ENCODE data around the gene GPR158.
"Not testable (repeated sequence)": the region's sequence is repeated elsewhere in the genome, so short reads cannot be mapped to it uniquely, and the experiment has no call there.

The GPR158 gene

GRCh38 chr10:25159591-25159990 lies 15.2 kb upstream of the GPR158 start:
- no peak for DNase-seq (ENCODE audit: low read depth)
- TF ChIP-seq CTCF (conservative IDR thresholded peaks at IDR 0.05; ENCODE audit: low read length): no peak
- no peak overlapping the region for H3K4me3 ChIP-seq (ENCODE audit: low read length)

GRCh38 chr10:25162391-25162790 lies 12.4 kb upstream of the GPR158 start:
- DNase-seq (ENCODE audit: low read depth): no peak
- H3K4me3 ChIP-seq (ENCODE audit: low read length): no peak overlapping the region
- no peak for TF ChIP-seq CTCF (conservative IDR thresholded peaks at IDR 0.05; ENCODE audit: low read length)

GRCh38 chr10:25163464-25163863 lies 11.3 kb upstream of the GPR158 start:
- H3K4me3 ChIP-seq (ENCODE audit: low read length); DNase-seq (ENCODE audit: low read depth): not testable (repeated sequence)

DNA sequence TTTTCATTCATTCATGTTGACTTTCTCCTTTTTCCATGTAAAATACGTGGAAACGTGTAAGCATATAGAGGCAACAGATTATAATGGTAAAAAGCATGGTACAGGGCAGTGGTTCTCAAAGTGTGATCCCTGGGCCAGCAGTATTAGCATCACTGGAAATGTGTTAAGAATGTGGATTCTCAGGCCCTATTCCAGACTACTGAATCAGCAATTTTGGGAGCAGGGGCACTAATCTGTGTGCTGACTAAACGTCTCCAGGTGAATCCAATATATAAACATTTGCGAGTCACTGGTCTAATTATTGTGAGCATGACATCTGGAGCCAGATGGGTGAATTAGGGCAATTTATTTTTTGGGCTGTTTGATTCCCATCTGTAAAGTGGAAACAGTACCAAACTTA lies 5.1 kb upstream of the GPR158 start:
- DNase-seq (ENCODE audit: low read depth): no peak
- no peak overlapping the region for H3K4me3 ChIP-seq (ENCODE audit: low read length)
- TF ChIP-seq CTCF (conservative IDR thresholded peaks at IDR 0.05; ENCODE audit: low read length): no peak

- H3K4me3 ChIP-seq (ENCODE audit: low read length): no peak overlapping the region
- DNase-seq (ENCODE audit: low read depth): no peak
- no peak for TF ChIP-seq CTCF (conservative IDR thresholded peaks at IDR 0.05; ENCODE audit: low read length)
These were observed 4.2 kb upstream of the GPR158 start for GRCh38 chr10:25170627-25171026.

- DNase-seq (ENCODE audit: low read depth): no peak
- no peak for TF ChIP-seq CTCF (conservative IDR thresholded peaks at IDR 0.05; ENCODE audit: low read length)
- H3K4me3 ChIP-seq (ENCODE audit: low read length): no peak overlapping the region
These were observed 973 bp downstream of the GPR158 start for GRCh38 chr10:25175527-25176420.

- no peak overlapping the region for H3K4me3 ChIP-seq (ENCODE audit: low read length)
These were observed 1.7 kb downstream of the GPR158 start for GRCh38 chr10:25176421-25176968.

More at GRCh38 chr10:25176421-25176968, 1.7 kb downstream of the GPR158 start:
- DNase-seq (ENCODE audit: low read depth): no peak
- TF ChIP-seq CTCF (conservative IDR thresholded peaks at IDR 0.05; ENCODE audit: low read length): no peak

Measured in AG10803 (cell line).